ENCODE results near the gene RNASE8.
"Not testable (repeated sequence)": the region's sequence is repeated elsewhere in the genome, so short reads cannot be mapped to it uniquely, and the experiment has no call there.

Gene RNASE8

GRCh38 chr14:21039585-21040369, 17.8 kb upstream of the RNASE8 start:
- H3K4me3 ChIP-seq (ENCODE audit: low read length), result no peak overlapping the region
- TF ChIP-seq, protein P1, sequence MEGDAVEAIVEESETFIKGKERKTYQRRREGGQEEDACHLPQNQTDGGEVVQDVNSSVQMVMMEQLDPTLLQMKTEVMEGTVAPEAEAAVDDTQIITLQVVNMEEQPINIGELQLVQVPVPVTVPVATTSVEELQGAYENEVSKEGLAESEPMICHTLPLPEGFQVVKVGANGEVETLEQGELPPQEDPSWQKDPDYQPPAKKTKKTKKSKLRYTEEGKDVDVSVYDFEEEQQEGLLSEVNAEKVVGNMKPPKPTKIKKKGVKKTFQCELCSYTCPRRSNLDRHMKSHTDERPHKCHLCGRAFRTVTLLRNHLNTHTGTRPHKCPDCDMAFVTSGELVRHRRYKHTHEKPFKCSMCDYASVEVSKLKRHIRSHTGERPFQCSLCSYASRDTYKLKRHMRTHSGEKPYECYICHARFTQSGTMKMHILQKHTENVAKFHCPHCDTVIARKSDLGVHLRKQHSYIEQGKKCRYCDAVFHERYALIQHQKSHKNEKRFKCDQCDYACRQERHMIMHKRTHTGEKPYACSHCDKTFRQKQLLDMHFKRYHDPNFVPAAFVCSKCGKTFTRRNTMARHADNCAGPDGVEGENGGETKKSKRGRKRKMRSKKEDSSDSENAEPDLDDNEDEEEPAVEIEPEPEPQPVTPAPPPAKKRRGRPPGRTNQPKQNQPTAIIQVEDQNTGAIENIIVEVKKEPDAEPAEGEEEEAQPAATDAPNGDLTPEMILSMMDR (conservative IDR thresholded peaks at IDR 0.05; ENCODE audit: low read depth, low read length), result peak; percentile 69
- no peak for DNase-seq (ENCODE audit: low read depth)

DNA sequence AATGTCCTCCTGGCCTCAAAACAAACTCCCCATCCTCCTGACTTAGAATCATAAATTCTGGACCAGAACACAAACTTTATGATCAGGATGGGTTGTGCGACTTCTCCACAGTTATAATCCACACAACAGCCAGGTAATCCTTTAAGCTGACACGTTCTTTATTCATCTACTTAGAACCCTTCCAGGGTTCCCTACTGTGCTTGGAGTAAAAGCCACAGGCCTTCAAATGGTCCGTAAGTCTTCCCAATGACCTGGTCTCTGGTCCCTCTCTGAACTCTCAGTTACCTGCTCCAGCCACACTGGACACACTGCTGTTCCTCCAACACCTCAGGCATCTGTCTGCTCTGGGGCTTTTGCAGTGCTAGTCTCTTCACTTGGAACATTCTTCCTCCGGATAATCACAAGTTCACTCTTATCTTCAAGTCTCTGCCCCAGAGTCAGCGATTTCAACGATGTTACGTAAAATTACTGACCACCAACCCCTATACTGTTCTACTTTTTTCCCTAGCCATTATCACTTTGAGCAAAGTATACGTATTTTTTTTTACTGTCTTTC, 17.2 kb upstream of the RNASE8 start:
- DNase-seq (ENCODE audit: low read depth), result no peak
- TF ChIP-seq, protein P1 (conservative IDR thresholded peaks at IDR 0.05; ENCODE audit: low read depth, low read length), result no peak
- H3K4me3 ChIP-seq (ENCODE audit: low read length), result no peak overlapping the region

GRCh38 chr14:21040941-21041340, 16.7 kb upstream of the RNASE8 start:
- DNase-seq (ENCODE audit: low read depth); H3K4me3 ChIP-seq (ENCODE audit: low read length): not testable (repeated sequence)

DNA sequence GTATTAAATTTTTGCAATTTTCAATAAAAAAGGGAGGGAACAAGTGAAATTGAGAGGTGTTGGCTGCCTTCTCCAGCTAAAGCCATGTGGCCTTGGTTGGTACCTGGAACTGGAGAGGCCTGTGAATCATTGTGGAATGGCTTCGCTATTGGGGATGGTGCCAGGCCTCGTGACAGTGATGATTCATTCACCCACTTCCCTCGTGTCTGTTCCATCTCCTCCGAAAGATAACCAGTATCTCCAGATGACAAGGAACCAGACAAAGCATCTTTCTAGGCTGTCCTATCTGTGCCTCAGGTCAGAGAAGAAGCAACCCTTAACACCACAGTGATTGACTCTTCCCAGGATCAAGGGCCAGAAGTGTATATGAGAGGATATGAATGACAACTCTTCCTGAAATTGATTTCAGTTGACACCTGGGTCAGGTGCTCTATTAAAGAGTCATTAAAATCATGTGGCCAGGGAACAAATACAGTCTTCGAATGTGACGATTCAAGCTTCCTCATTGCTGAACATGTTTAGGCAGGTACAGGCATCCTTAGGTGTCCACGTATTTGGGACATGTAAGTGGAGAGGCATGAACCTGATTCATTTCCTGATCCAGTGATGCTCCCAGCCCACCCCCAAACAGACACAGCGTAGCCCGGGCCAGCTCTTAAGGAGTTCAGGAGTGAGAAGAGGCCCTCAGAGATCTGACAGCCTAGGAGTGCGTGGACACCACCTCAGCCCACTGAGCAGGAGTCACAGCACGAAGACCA, 15.8 kb upstream of the RNASE8 start, which contains the start of gene RNASE7:
TSS of gene RNASE7 (plus strand) at position 687 of the 758 bp plus-strand sequence. CDS start 631 bp downstream, outside the sequence.
- TF ChIP-seq, protein P1 (conservative IDR thresholded peaks at IDR 0.05; ENCODE audit: low read depth, low read length), result no peak
- no peak for DNase-seq (ENCODE audit: low read depth)
- no peak within 1 kb of the TSS for H3K4me3 ChIP-seq (ENCODE audit: low read length)

DNA sequence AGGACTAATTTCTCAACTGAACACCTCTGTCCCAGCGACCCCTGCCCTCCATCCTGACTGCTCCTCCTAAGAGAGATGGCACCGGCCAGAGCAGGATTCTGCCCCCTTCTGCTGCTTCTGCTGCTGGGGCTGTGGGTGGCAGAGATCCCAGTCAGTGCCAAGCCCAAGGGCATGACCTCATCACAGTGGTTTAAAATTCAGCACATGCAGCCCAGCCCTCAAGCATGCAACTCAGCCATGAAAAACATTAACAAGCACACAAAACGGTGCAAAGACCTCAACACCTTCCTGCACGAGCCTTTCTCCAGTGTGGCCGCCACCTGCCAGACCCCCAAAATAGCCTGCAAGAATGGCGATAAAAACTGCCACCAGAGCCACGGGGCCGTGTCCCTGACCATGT, 14.7 kb upstream of the RNASE8 start:
- no peak overlapping the region for H3K4me3 ChIP-seq (ENCODE audit: low read length)
- TF ChIP-seq, protein P1 (conservative IDR thresholded peaks at IDR 0.05; ENCODE audit: low read depth, low read length), result no peak
- no peak for DNase-seq (ENCODE audit: low read depth)

DNA sequence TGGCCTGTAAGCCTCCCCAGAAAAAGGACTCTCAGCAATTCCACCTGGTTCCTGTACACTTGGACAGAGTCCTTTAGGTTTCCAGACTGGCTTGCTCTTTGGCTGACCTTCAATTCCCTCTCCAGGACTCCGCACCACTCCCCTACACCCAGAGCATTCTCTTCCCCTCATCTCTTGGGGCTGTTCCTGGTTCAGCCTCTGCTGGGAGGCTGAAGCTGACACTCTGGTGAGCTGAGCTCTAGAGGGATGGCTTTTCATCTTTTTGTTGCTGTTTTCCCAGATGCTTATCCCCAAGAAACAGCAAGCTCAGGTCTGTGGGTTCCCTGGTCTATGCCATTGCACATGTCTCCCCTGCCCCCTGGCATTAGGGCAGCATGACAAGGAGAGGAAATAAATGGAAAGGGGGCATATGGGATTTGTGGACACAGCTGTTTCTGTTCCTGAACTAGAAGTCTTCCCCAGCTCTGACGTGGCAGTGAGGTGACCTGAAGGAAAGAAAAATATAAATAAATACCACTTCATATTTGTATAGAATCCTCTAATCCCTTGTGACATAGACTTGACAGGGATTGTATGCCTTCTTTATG, 14.1 kb upstream of the RNASE8 start:
- no peak overlapping the region for H3K4me3 ChIP-seq (ENCODE audit: low read length)
- TF ChIP-seq, protein P1 (conservative IDR thresholded peaks at IDR 0.05; ENCODE audit: low read depth, low read length), result no peak
- DNase-seq (ENCODE audit: low read depth), result no peak

DNA sequence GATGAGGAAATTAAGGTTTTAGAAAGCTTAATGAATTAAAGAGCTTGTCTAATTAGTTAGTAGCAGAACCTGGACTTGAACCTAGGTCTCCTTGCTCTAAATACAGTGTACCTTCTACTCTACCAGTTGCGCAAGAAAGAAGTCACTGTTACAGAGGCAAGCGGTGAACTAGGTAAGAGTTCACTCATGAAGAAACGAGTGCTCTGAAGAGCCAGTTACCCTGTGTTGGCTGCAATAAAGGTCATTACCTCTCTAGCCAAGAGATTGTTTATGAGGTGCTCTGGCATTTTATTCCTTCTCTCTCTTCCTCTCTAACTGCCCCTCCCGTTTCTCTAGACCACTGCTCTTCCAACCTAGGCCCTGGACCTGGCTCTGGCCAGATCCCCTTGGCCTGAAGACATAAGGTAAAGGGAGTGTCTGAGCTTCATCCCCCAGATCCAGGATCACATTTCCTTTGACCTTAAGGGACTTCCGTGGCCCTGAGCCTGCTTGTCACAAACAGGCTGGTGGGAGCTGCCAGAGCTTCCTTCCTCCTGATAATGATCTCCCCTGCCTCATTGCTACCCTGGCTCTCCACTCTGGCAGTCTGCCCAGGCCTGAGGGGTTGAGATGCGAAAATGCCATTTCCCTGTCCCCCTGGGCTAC, 13.5 kb upstream of the RNASE8 start:
- no peak for DNase-seq (ENCODE audit: low read depth)
- TF ChIP-seq, protein P1 (conservative IDR thresholded peaks at IDR 0.05; ENCODE audit: low read depth, low read length), result no peak
- no peak overlapping the region for H3K4me3 ChIP-seq (ENCODE audit: low read length)
